Loucy (cell line): ENCODE measurements around the gene CD300LG.

Source experiments
- H2AFZ ChIP-seq: fragments of 200-600 bp; sonication (generic); 2 replicates; pipeline ENCODE4 v1.6.0; 2016; ENCODE audit warnings: antibody characterized with exemption, mild to moderate bottlenecking, low read length, moderate library complexity
- H3F3A ChIP-seq: fragments of 200-600 bp; 2 replicates; pipeline ENCODE4 v1.6.0; 2016; ENCODE audit warnings: antibody characterized with exemption, low read depth, mild to moderate bottlenecking
- H3K27me3 ChIP-seq: fragments of 200-600 bp; sonication (generic); 2 replicates; pipeline ENCODE4 v1.6.1; 2014; ENCODE audit warnings: low read length, mild to moderate bottlenecking; ENCODE audit not compliant: insufficient read depth, poor library complexity, severe bottlenecking
- H3K36me3 ChIP-seq: fragments of 200-600 bp; sonication (generic); 2 replicates; pipeline ENCODE4 v1.6.1; 2016; ENCODE audit warnings: low read length; ENCODE audit not compliant: insufficient read depth
- H3K4me1 ChIP-seq: fragments of 200-600 bp; sonication (generic); 2 replicates; pipeline ENCODE4 v1.5.1; 2014; ENCODE audit warnings: low read length, mild to moderate bottlenecking; ENCODE audit not compliant: insufficient read depth, poor library complexity, severe bottlenecking
- H3K4me2 ChIP-seq: fragments of 200-600 bp; sonication (generic); 2 replicates; pipeline ENCODE4 v1.6.0; 2014; ENCODE audit warnings: antibody characterized with exemption, low read length, low read depth, mild to moderate bottlenecking; ENCODE audit not compliant: poor library complexity, severe bottlenecking
- H3K4me3 ChIP-seq: fragments of 200-600 bp; sonication (generic); 2 replicates; pipeline ENCODE4 v1.5.1; 2014; ENCODE audit warnings: low read length, mild to moderate bottlenecking, mixed read lengths; ENCODE audit not compliant: poor library complexity, severe bottlenecking
- H3K79me2 ChIP-seq: fragments of 200-600 bp; sonication (generic); 2 replicates; pipeline ENCODE4 v1.6.1; 2014; ENCODE audit warnings: low read length; ENCODE audit not compliant: insufficient read depth
- H3K9ac ChIP-seq: fragments of 200-600 bp; sonication (generic); 2 replicates; pipeline ENCODE4 v1.6.0; 2014; ENCODE audit warnings: mild to moderate bottlenecking, low read depth, low read length, moderate library complexity; ENCODE audit not compliant: poor library complexity, severe bottlenecking
- H3K9me2 ChIP-seq: fragments of 200-600 bp; sonication (generic); replicated peaks from 2 replicates; pipeline ENCODE4 v1.6.1; 2016; ENCODE audit warnings: low read depth, low read length, mixed read lengths
- H3K9me3 ChIP-seq: fragments of 200-600 bp; sonication (generic); 2 replicates; pipeline ENCODE4 v1.6.1; 2014; ENCODE audit warnings: mild to moderate bottlenecking, antibody characterized with exemption, low read length, low read depth; ENCODE audit not compliant: insufficient read depth
- H4K20me1 ChIP-seq: fragments of 200-600 bp; sonication (generic); 2 replicates; pipeline ENCODE4 v1.6.0; 2014; ENCODE audit warnings: antibody characterized with exemption, low read length, mild to moderate bottlenecking; ENCODE audit not compliant: insufficient read depth, poor library complexity, severe bottlenecking
- EZH2phosphoT487 ChIP-seq: fragments of 200-600 bp; IDR thresholded peaks from 2 replicates; pipeline ENCODE4 v1.6.1; 2018; ENCODE audit warnings: antibody characterized with exemption, mild to moderate bottlenecking, moderate library complexity, borderline replicate concordance
- TF ChIP-seq, protein P1 (sequence below): fragments of 200-600 bp; sonication (generic); conservative IDR thresholded peaks from 2 replicates; pipeline ENCODE4 v1.5.1; 2014; ENCODE audit warnings: mild to moderate bottlenecking, antibody characterized with exemption, low read length

The CD300LG gene

DNA sequence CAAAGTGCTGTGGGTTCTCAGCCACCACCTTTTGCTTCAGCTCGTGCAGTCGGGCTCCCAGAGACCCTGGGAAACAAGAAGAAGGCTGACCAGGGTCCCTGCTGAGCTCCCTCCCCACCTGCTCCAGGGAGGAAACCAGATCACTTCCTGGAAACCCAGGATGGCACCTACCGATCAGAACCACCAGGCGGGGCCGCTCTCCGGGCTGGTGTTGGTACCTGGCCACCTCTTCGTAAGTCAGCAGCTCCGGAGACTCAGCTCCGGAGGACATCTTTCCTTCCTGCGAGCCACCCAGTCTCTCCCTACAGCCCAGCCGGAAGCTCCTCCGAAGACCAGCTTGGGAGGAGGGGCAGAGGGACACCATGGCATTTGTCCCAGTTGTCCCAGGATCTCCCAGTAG is 33.0 kb upstream of the CD300LG start:
- Histone ChIP-seq H2AFZ (no peak overlapping the region), H3K27me3 (no peaks in the 10 kb centered on the region), H3K36me3 (no peaks in the 10 kb centered on the region), H3K9me2 (no peaks in the 10 kb centered on the region), H3K79me2 (no peaks in the 10 kb centered on the region), H3K9me3 (no peaks in the 10 kb centered on the region), H4K20me1 (no peaks in the 10 kb centered on the region), H3K4me3 (no peak overlapping the region), H3K4me1 (no peaks in the 10 kb centered on the region), H3K4me2 (no peak overlapping the region), H3F3A (no peaks in the 10 kb centered on the region), H3K9ac (no peak overlapping the region)
- TF ChIP-seq EZH2phosphoT487: no peak
- TF ChIP-seq, protein P1, sequence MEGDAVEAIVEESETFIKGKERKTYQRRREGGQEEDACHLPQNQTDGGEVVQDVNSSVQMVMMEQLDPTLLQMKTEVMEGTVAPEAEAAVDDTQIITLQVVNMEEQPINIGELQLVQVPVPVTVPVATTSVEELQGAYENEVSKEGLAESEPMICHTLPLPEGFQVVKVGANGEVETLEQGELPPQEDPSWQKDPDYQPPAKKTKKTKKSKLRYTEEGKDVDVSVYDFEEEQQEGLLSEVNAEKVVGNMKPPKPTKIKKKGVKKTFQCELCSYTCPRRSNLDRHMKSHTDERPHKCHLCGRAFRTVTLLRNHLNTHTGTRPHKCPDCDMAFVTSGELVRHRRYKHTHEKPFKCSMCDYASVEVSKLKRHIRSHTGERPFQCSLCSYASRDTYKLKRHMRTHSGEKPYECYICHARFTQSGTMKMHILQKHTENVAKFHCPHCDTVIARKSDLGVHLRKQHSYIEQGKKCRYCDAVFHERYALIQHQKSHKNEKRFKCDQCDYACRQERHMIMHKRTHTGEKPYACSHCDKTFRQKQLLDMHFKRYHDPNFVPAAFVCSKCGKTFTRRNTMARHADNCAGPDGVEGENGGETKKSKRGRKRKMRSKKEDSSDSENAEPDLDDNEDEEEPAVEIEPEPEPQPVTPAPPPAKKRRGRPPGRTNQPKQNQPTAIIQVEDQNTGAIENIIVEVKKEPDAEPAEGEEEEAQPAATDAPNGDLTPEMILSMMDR: no peak

DNA sequence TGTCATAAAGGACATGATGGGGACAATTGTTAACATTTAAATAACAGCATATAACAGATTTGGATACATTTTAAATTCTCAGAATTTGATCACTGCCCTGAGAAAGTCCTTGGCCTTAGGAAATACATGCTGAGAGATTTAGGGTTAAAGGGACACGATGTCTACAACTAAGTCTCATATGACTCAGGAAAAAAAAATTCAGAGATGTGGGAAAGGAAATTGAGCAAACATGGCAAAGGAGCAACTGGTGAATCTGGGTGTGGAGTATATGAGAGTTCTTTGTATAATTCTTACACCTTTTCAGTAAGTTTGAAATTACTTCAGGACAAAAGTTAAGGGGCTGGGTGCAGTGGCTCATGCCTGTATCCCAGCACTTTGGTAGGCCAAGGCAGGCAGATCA is 32.3 kb upstream of the CD300LG start:
- Histone ChIP-seq H3K9me3 (no peaks in the 10 kb centered on the region), H3K36me3 (no peaks in the 10 kb centered on the region), H2AFZ (no peak overlapping the region), H3K9me2 (no peaks in the 10 kb centered on the region), H3K4me2 (no peak overlapping the region), H3K4me1 (no peaks in the 10 kb centered on the region), H3K4me3 (no peak overlapping the region), H4K20me1 (no peaks in the 10 kb centered on the region), H3K79me2 (no peaks in the 10 kb centered on the region), H3K27me3 (no peaks in the 10 kb centered on the region), H3F3A (no peaks in the 10 kb centered on the region), H3K9ac (no peak overlapping the region)
- TF ChIP-seq EZH2phosphoT487: no peak
- TF ChIP-seq, protein P1: no peak

DNA sequence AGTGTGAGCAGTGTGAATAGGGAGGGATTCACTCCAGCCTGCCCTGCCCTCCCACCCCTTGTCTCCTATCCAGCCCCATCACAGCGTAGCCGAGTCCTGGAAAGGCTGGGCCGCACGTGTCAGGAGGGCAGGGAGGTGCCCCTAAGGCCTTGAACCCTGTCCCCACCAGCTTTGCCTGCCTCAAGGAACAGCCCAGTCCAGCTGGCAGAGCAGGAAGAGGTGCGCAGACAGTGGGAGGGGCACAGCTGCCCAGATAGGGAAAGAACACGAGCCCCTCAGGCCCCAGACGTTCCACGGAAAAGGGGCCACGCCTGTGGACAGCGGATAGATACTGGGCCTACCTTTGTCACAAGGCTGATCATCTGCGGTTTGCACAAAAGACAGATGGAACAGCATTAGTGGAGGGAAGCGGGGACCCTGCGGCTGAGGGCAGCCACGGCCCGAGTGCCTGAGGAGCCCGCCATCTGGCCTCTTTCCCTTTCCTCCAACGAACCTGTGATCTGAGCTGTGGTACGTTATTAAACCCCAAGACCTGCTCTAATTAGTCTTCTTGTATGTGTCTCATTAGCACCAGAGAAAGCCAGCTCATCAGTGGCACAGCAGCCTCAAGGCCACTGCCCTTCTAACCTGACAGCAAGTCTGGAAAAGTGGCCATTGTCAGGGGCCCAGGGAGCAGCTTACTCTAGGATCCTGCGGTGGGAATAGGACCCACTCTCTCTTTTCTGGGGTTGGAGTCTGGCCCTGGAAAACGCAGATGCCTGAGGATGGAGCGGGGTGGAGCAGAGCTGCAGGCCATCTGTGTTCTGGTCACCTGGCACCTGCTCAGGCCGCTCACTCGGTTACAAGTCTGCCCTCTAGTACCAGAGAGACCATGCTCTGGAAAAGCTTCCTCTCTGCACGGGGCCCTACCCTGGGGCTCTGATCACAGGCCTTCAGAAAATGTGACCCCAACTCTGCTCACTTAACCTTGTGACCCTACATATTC is 30.3 kb upstream of the CD300LG start:
- no peak overlapping the region for H3K4me2 ChIP-seq
- no peak overlapping the region for H3K4me3 ChIP-seq
- no peaks in the 10 kb centered on the region for H3K9me2 ChIP-seq
- no peaks in the 10 kb centered on the region for H3K36me3 ChIP-seq
- H2AFZ ChIP-seq: no peak overlapping the region
- H4K20me1 ChIP-seq: no peaks in the 10 kb centered on the region
- no peaks in the 10 kb centered on the region for H3K27me3 ChIP-seq
- H3K9me3 ChIP-seq: no peaks in the 10 kb centered on the region
- no peaks in the 10 kb centered on the region for H3K4me1 ChIP-seq
- no peak overlapping the region for H3K9ac ChIP-seq
- H3F3A ChIP-seq: no peaks in the 10 kb centered on the region
- TF ChIP-seq EZH2phosphoT487: no peak
- TF ChIP-seq, protein P1: no peak
- no peaks in the 10 kb centered on the region for H3K79me2 ChIP-seq
